Hair follicular keratinocyte (primary cell): ENCODE data around the gene KRTAP26-1. TPM values are rescaled to one million over a fixed set of nuclear protein-coding genes. Genes with fewer than 3 reads are reported as not detected.

Experiments
- total RNA-seq: library from RNA; depleted of rRNA; stranded (reverse); fragments of >200 nt; gene quantifications from 2 replicates; pipeline ENCODE4 v1.2.3, GENCODE V29; 2015

KRTAP26-1 gene, protein sequence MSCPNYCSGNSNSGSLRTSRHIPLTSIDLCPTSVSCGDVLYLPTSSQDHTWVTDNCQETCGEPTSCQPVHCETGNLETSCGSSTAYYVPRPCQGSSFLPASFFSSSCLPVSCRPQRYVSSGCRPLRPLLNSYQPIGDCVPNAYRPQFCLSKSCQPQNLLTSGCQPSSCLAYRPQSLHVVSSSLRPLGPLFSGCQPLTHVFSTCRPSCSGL
- not detected in 2 replicates for total RNA-seq

DNA sequence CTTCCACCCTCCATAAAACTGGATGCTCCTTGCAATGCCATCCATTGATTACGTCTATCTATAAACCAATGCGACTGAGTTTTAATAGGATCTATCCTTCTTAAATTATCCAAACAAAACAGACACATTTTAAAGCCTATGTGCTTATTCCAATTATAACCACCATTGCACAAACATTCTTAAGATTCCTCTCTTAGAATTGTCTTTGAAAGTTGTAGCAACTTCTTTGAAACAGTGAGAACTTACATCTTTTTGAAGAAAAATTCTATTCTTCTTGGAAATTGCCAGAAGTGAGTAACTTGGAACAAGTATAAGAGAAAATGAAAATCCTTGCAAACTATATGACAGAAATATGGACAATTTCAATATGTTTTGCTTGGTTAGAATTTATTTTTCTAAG lies at the start of gene KRTAP26-1:
Gene KRTAP26-1, minus strand, starts transcription at position 101 of the 400 bp plus-strand sequence. CDS start 280 bp downstream, outside the sequence.

DNA sequence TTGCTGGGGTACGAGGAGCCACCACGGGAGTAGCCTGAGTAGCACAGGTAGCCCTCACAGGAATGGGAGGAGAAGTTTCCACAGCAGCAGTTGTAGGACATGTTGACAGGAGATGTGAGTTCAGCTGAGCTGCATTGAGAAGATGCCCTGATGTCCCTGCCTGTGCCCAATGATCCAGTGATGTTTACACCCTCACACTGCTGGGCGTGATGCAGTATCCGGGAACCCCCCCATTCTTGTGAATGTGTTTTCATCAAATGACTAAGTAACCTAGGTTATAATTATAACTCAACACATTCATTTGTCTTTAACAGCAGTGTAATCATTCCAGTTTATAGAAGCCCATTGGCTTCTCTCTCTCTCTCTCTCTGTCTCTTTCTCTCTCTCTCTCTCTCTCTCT lies 28.4 kb upstream of the KRTAP26-1 start, which contains the start of gene KRTAP23-1:
Gene KRTAP23-1, minus strand, starts transcription at position 101 of the 400 bp plus-strand sequence. Its CDS starts 0 bp downstream, at position 101.

DNA sequence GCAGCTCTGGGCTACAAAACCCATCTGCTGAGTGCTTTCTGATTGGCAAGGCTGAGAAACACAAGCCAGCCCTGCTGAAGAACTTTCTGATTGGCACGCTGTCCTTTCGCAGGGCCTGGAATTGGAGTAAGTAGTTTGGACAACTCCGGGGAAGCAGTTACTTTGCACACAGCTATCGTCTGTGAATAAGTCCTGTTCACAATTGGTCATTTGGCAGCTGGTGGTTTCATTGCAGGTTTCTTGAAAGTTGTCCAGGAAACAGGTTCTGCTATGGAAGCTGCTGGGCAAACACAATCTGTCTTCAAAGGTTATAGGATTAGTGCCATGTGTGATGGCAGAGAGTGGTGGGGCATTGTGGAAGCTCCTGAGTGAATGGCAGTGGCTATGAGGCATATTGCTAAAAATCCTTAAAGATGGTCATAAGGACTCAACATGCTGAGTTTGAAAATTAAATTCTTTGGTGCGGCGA lies 17.2 kb upstream of the KRTAP26-1 start, which contains the start of gene KRTAP27-1:
Gene KRTAP27-1, minus strand, starts transcription at position 419 of the 469 bp plus-strand sequence. Its CDS starts 26 bp downstream, at position 393.

DNA sequence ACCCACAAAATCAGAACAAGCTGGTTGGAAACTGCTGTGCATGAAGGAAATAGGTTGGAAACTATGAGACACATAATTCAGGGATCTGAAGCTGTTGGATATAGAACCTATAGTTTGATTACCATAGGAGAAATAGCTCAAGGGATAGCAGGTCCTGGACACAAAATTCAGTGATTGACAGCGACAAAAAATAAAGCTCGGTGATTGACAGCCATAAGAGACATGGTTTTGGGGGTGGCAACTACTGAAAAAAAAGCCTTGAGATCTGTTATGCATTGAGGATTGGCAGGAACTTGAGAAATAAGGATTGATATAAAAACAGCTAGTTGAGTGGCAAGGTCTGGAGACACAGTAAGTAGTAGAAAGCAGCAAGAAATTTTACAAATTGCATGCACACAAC lies 30.9 kb downstream of the KRTAP26-1 start, which contains the start of gene KRTAP25-1:
Gene KRTAP25-1, minus strand, starts transcription at position 300 of the 400 bp plus-strand sequence. Its CDS starts 24 bp downstream, at position 276.

DNA sequence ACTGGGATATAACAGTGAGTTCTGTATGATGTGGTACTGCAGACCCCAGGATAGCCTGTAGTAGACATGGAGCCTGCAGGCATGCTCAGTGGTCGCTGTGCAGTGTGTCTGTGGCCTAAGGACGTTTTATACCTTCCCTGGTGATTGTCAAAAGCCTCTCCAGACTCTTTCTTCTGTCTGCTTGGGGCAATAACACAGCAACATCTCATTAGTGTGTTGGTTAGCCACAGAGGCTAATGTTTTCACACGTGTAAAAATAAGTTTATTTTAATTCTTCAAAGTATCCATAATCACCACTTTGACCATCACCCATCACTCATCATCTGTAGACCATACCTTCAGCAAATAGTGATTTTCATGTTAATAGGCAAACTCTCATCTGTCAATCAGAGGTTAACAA lies 37.3 kb downstream of the KRTAP26-1 start, which contains the start of gene KRTAP24-1:
Gene KRTAP24-1, minus strand, starts transcription at position 101 of the 400 bp plus-strand sequence. Its CDS starts 18 bp downstream, at position 83.

Other genes starting within 250 kb of the KRTAP26-1 start
- not detected in 2 replicates for gene CLDN17, start 153.5 kb downstream of the KRTAP26-1 start, total RNA-seq
- gene CLDN8, start 104.2 kb downstream of the KRTAP26-1 start, total RNA-seq = not detected in 2 replicates
- gene KRTAP24-1, start 37.4 kb downstream of the KRTAP26-1 start, total RNA-seq = not detected in 2 replicates
- gene KRTAP25-1, start 30.8 kb downstream of the KRTAP26-1 start, total RNA-seq = not detected in 2 replicates
- gene KRTAP27-1, start 17.4 kb upstream of the KRTAP26-1 start, total RNA-seq = not detected in 2 replicates
- gene KRTAP23-1, start 28.3 kb upstream of the KRTAP26-1 start, total RNA-seq = not detected in 2 replicates
- gene KRTAP13-2, start 52.0 kb upstream of the KRTAP26-1 start, total RNA-seq = not detected in 2 replicates
- gene KRTAP13-1, start 75.7 kb upstream of the KRTAP26-1 start, total RNA-seq = not detected in 2 replicates
- gene KRTAP13-3, start 105.6 kb upstream of the KRTAP26-1 start, total RNA-seq = not detected in 2 replicates
- not detected in 2 replicates for gene KRTAP13-4, start 109.9 kb upstream of the KRTAP26-1 start, total RNA-seq
- gene KRTAP15-1, start 120.0 kb upstream of the KRTAP26-1 start, total RNA-seq = not detected in 2 replicates
- not detected in 2 replicates for gene KRTAP19-1, start 160.1 kb upstream of the KRTAP26-1 start, total RNA-seq
- not detected in 2 replicates for gene KRTAP19-2, start 167.1 kb upstream of the KRTAP26-1 start, total RNA-seq
- not detected in 2 replicates for gene KRTAP19-3, start 171.7 kb upstream of the KRTAP26-1 start, total RNA-seq
- gene KRTAP19-4, start 176.8 kb upstream of the KRTAP26-1 start, total RNA-seq = not detected in 2 replicates
- gene KRTAP19-5, start 181.8 kb upstream of the KRTAP26-1 start, total RNA-seq = not detected in 2 replicates
- gene KRTAP19-6, start 221.5 kb upstream of the KRTAP26-1 start, total RNA-seq = not detected in 2 replicates
- not detected in 2 replicates for gene KRTAP19-7, start 241.0 kb upstream of the KRTAP26-1 start, total RNA-seq